Stimulated activated CD8-positive, alpha-beta memory T cell treated with anti-CD3 and anti-CD28 coated beads, Interleukin-7, amount 100 ng/mL, for 4 hours (primary cell): Measurements from ENCODE around the gene C4BPB.

ENCODE experiments used
- DNase-seq, 2 donors: peaks; one replicate each; pipeline ENCODE4 v3.0.0-alpha.2; 2020; ENCODE audit warnings: low read depth in 2 of 2

C4BPB gene

GRCh38 chr1:207059881-207060280 lies 28.8 kb upstream of the C4BPB start:
- no peak for DNase-seq

- DNase-seq = no peak
These were observed 28.1 kb upstream of the C4BPB start for GRCh38 chr1:207060596-207060995.

GRCh38 chr1:207062058-207062457 lies 26.6 kb upstream of the C4BPB start:
- no peak for DNase-seq

GRCh38 chr1:207063014-207063413 lies 25.6 kb upstream of the C4BPB start:
- DNase-seq = no peak

GRCh38 chr1:207064561-207064960 lies 24.1 kb upstream of the C4BPB start:
- no peak for DNase-seq

- DNase-seq = no peak
These were observed 21.5 kb upstream of the C4BPB start for GRCh38 chr1:207067185-207067584.

GRCh38 chr1:207067665-207068064 lies 21.0 kb upstream of the C4BPB start:
- DNase-seq = no peak

GRCh38 chr1:207069061-207069460 lies 19.6 kb upstream of the C4BPB start:
- no peak for DNase-seq

GRCh38 chr1:207069858-207070506 lies 18.7 kb upstream of the C4BPB start:
- DNase-seq = no peak

GRCh38 chr1:207070811-207071210 lies 17.8 kb upstream of the C4BPB start:
- DNase-seq = no peak

- DNase-seq = no peak
These were observed 17.2 kb upstream of the C4BPB start for GRCh38 chr1:207071426-207071825.

- no peak for DNase-seq
These were observed 16.4 kb upstream of the C4BPB start for GRCh38 chr1:207072233-207072632.

- no peak for DNase-seq
These were observed 14.5 kb upstream of the C4BPB start for GRCh38 chr1:207073906-207074820.

- no peak for DNase-seq
These were observed 12.3 kb upstream of the C4BPB start for GRCh38 chr1:207076181-207076955.

- no peak for DNase-seq
These were observed 11.6 kb upstream of the C4BPB start for GRCh38 chr1:207077012-207077411.

GRCh38 chr1:207077470-207078377 lies 10.9 kb upstream of the C4BPB start:
- peak; percentile 16 to 35 for DNase-seq

GRCh38 chr1:207078578-207079132 lies 10.0 kb upstream of the C4BPB start:
- no peak for DNase-seq

GRCh38 chr1:207079706-207080241 lies 8.9 kb upstream of the C4BPB start:
- no peak for DNase-seq

- no peak for DNase-seq
These were observed 7.6 kb upstream of the C4BPB start for GRCh38 chr1:207081088-207081487.

GRCh38 chr1:207081806-207082205 lies 6.9 kb upstream of the C4BPB start:
- DNase-seq = no peak

GRCh38 chr1:207084232-207084631 lies 4.4 kb upstream of the C4BPB start:
- no peak for DNase-seq
